Stimulated activated CD4-positive, alpha-beta T cell treated with anti-CD3 and anti-CD28 coated beads, Interleukin-4, amount 100 ng/mL, for 4 hours (primary cell): Measurements from ENCODE around the gene STK35.

ENCODE experiments used
- DNase-seq, 2 experiments: peaks; one replicate each; pipeline ENCODE4 v3.0.0-alpha.2; 2020

STK35 gene

DNA sequence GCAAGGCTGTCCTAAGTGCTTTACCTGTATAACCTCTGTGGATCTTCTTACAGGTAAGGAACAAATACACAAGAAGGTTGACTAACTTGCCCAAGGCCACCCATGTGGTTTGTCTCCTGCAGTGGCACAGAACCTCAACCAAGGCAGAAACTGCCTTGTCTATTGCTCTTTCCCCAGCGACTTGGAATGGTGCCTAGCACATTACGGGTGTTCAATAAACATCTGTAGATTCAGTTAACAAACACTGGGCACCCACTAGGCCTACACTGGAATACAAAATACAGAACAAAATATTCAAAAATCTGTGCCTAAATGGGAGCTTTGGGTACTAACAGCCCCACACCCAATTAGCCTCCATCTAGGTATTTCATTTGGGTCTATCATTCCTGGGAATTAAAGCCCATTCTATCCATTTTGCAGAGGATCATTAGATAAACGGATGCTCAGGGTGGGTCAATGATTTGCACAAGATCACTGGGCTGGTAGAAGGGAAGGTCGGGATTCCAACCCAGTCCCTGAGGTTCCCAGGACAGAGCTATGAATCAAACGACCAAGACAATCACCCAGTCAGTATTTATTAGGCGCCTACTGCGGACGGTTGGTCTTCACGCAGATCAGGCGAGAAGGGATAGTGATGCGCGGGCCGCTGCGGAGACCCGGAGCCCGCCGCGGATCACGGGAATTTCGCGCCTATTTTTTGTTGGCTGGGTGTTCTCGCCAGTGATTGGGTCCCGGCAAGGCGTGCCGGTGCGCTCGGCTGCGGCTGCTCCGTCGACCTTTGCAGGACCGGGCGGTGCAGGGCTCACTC is at the start of gene STK35:
STK35 (plus strand) TSS at position 771 of the 808 bp plus-strand sequence. CDS start 55 bp downstream, outside the sequence.
- peak; percentile 50 to 66 for DNase-seq

DNA sequence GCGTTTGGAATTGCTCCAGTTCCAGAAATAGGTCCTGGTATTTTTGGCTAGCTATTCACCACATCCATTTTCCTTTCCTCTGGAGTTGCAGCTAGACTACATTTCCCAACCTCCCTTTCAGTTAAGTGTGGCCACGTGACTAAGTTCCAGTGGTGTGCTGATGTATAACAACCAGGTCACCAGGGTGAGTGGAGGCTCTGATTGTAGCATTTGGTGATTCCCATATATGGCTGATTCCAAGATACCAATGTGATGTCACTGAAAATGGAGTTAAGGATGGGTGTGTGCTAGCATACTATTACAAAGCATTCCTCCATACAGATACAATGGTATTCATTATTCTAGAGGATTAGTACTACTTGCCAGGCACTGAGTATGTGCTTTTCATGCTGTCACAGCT is 49.7 kb upstream of the STK35 start:
- no peak for DNase-seq

DNA sequence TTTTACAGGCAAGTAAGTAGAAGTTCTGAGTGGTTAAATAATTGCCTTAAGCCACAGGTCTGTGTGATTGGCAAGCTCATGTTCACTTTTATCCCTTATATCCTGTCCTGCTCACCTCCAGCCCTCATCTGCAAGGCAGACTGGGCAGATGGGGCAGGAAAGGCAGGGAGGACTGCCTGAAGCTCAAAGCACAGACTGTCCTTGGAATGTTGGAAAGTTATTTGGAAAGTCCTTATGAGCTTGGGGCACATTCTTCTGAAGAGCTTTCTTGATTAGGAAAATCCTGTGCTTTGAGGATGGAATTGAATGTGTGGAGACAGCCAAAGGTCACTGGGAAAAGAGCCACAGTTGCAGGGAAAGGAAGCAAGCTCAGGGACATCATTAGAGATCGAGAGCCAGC is 48.9 kb upstream of the STK35 start:
- DNase-seq: no peak

DNA sequence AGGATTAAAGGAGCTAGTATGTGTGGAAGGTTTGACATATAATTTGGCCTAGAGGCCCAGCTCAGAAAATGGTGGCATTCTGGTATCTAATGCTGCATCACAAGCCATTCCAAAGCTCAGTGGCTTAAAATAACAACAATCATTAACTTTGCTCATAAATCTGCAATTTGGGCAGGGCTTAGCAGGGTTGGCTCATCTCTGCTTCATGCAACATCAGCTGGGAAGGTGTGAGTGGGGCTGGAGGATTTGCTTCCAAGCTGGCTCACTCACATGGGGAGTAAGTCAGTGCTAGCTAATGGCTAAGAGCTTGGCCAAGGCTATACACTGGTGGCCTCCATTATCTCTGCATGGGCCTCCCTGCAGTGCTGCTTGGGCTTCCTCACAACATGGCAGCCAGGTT is 48.0 kb upstream of the STK35 start:
- DNase-seq: no peak

DNA sequence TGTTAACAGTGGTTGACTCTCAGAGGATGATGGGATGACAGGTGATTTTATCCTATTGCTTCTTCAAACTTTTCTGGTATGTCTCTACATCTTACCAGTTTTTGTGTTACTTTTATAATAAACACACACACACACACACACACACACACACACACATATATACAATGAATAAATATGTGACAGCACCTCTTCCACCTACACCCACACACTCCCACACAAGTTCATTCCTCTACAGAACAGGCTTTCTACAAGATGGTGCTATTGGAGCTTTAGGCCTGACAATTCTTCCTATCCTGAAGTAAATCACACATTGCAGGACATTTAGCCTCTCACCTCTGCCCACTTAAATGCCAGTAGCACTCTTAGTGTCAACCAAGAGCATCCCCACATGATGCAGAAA is 46.7 kb upstream of the STK35 start:
- no peak for DNase-seq

DNA sequence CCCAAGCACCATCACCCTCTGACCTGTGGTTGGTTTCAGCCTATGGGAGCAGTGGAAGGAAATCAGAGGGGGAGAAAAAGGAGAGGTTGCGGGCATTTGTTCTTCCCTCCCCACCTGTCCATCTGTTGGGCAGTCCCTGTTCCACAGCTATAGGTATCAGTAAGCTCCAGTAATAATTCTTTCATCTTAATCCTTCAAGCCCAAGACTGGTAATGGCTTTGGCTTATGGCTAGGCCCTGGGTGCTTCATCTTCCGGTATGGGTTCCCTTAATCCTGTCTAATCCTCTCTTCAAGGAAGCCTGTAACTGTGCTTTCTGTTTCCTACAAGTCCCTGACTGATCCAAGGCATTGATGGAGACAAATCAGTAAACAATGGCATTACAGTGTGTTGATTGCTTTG is 42.2 kb upstream of the STK35 start:
- no peak for DNase-seq

DNA sequence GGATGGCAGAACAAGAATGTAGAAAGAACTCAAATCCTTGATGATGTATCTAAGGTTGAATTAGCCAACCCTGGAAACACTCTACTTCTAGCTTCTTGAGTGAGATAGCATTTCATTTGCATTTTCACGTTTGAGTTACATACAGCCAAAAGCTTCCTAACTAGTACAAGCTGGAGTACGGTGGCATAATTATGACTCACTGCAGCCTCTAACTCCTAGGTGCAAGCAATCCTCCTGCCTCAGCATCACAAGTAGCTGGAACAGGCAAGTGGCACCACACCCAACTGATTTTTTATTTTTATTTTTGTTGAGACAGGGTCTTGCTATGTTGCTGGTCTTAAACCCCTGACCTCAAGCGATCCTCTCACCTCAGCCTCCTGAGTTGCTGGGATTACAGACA is 36.5 kb upstream of the STK35 start:
- DNase-seq: no peak

DNA sequence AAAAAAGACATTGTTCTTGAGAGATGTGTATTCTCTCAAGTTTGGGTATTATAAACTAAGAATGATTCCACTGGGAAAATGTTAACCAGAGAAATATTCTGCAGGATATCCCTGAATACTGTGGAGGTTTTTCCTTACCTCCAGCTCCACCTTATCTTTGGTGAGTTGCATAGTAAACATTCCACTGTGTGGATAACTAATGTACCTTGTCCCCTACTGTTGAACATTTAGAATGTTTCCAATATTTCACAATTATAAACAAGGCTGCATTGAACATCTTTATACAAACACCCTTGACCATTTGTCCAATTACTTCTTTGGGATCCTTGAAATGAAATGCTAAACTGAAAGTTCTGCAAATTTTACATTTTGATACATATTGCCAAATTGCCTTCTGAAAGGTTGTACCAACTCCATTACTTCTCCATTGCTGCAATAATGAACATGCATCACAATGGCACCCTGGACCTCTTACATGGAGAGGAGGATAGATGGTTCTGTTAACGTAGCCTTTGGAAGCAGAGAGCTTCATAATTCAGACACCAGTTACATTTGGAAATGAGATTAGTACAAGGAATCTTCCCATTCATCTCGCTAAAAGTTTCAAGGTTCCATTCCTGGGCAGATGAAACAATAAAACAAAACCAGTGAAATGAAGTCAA is 35.0 kb upstream of the STK35 start:
- no peak for DNase-seq

DNA sequence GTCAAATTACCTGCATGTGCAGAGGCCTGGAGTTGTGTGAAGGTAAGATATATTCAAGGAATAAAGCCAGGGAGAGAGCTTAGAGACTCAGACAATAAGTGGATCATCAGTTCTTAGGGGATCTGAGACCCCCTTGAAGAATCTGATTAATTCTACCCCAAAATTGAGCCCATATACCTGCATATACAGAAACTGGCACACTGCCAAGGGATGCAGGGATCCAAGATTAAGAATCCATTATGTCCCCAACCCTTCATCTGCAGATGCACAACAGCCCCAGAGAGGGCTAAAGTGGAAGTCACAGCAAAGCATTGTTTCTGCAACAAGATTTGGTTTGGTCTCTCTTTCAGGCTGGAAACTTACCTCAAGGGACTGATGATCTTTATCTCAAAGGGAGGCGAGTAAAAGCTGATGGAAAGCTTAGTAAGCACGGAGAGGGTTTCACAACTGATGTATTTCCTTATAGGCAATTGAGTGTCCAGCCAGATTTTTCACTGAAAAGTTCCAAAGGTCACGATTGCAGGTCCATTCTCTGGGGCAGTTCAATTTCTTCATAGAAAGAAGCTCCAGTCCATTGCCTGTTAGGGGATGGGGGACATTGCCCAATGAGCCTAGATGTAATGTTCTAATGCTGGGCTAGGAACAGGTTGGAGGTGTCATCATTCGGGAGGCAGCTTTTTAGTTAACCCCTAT is 20.9 kb upstream of the STK35 start:
- no peak for DNase-seq

DNA sequence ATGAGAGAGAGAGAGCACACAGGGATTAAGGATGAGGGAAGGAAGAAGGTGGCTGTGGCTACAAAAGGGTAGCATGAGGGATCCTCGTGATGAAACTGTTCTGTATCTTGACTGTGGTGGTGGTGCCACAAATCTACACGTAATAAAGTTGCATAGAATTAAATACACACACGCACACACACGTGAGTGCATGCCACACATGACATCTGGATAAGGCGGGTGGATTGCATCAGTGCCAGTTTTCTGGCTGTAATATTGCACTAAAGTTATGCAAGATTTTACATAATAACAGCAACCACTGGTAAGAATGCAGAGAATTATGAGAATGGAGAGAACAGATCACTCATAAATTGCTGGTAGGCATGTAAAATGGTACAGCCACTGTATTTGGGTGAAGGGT is 16.9 kb upstream of the STK35 start:
- DNase-seq: no peak

DNA sequence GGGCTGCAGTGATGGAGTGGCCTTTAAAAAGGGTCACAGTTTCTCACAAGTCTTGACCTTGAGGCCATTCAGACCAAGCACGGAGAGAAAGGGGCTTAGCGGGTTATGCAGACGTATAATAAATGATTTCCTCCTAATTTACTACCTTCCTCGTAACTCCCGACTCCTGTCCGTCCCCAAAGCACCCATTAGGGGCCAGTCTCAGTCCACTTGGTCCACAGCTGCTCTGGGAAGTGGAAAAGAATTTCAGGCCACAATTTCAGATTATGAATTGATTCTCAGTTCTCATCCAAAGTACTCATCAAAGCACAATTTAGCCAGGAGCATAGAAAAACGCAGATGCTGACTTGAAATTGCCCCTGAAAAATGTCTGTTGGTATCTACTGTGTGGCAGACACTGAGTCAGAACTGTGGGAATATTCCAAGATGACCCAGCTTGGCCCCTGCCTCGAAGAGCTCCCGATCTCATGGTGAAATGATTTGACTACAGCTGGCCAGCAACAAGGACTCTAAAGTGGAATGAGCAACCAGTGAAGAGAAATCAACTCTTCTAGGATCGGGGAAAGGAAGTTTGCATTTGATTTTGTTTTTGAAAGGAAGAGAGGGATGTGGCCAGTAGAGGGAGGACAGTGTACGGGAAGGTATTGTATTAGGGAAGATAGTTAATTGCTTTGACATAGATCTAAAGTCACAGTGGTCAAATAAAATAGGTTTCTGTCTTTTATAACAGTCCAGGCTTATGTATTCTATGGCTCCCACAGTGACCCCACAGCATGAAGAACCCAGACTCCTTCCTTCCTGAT is 15.2 kb upstream of the STK35 start:
- DNase-seq: no peak

DNA sequence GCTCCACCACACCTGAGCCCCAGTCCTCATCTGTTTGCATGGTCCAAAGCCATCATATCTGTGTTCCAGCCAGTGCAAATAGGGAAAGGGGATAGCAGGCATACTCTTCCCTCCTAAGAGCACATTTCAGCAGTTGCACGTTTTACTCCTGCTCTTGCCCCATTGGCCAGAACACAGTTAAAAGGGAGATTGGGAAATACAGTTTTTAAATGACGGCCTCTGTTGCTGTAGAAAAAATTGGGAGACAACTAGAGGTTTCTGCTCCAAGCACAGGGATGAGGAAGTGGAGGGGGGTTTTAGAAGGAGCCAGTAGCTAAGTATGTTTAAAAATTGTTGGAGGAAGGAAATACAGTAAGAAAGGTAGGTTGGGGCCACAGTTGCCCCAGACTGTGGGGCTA is 14.6 kb upstream of the STK35 start:
- DNase-seq: no peak

DNA sequence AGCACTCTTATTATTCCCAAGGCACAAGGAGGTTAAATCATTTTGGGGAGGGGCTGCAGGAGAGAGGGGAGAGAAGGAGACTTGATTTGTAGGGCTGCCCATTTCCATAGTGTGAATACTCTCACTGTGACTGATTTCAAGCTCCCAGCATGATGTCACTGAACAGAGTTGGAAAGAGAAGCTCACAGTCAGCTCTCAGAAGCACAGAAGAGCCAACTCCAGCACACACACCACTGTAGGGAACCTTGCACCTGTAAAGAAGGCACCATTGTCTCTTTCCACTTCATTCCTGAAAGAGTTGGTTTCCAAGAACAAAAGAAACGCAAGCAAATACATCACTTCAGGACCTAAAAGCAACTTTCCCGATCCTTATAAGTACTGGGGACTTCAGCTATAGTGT is 12.7 kb upstream of the STK35 start:
- DNase-seq: no peak

DNA sequence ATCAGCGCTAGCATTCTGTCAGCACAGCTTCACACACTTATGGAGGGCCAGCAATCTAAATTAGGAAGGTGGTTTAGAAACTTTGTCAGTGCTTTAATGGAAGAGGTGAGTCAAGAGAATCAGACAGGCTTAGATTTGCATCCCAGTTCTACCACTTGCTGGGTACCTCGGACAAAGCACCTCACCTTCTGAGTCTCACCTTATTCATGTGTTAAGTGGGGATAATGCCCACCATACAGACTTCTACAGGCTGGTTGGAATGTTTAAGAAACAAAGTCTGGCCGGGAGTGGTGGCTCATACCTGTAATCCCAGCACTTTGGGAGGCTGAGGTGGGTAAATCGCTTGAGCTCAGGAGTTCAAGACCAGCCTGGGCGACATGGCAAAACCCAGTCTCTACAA is 12.2 kb upstream of the STK35 start:
- DNase-seq: no peak

DNA sequence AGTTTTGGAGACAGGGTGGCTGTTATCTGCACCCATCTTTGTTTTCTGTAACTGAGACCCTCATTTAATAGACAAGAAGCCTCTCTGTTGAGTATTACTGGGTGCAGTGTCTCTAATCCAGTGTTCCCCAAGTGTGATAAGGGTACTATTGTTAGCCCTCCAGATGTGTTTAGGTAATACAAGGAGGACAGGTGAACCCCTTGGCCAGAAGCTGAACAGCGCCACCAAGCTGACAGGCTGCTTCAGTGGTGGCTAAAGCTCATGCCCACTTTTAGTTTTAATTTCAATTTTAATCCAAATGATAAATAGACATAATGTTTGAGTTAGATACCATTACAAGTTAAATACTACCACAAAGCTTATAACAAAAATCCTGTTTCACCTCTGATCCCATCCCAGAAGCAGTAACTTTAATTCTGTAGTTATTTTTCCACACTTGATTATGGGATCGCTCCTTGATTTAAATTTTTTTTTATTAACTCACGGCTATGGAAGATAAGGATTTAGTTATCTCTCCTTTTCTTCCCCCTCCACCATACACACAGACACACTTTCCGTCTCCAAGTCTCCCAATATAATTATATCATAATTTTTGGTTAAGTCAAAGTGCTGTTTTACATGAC is 8.4 kb upstream of the STK35 start:
- DNase-seq: no peak

DNA sequence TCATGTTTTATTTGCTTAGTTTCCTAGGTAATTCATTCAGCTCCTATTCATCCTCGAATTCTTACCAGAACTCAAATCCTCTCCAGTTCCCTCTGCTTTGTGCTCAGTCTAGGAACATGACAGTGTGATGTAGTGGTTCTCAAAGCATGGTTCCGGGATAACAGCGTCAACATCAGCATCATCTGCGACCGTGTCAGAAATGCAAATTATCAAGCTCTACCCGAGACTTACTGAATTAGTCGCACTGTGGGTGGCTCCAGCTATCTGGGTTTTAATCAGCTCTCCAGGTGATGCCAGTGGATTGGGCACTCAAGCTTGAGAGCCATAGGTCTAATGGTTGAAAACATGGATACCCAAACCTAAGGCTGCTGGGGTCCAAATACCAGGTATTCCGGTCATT is 7.7 kb upstream of the STK35 start:
- DNase-seq: no peak

DNA sequence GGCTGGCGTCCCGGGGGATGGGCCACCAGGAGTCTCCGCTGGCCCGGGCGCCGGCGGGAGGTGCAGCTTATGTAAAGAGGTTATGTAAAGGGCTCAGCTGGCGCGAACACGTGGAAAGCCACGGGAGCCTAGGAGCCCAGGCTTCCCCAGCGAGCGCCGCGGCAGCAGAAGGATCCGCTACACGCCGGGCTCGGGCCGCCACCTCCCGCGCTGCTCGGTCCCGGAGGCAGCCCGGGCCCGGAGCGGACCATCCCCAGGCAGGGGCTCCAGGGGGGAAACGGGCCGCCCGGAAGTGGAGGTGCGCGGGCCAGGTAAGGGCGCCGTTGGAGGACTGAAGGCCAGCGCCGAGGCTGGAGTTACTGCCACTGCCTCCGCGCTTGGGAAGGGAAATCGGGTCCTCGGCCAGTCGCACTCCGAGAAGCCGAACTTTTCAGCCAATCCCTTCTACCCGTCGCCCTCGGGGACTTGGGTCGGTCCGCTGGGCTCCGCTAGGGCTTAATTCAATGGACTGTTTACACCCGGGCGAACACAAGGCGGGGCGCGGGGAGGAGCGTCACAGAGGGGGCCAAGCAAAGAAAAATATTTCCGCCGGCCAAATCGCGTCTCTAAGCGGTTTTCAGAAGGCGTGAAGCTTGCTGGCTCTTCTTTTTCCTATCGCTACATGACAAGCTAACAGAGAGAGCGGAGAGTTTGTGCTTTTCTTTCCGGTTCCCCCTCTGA is 398 bp downstream of the STK35 start:
- DNase-seq: peak; percentile 83 to 87

DNA sequence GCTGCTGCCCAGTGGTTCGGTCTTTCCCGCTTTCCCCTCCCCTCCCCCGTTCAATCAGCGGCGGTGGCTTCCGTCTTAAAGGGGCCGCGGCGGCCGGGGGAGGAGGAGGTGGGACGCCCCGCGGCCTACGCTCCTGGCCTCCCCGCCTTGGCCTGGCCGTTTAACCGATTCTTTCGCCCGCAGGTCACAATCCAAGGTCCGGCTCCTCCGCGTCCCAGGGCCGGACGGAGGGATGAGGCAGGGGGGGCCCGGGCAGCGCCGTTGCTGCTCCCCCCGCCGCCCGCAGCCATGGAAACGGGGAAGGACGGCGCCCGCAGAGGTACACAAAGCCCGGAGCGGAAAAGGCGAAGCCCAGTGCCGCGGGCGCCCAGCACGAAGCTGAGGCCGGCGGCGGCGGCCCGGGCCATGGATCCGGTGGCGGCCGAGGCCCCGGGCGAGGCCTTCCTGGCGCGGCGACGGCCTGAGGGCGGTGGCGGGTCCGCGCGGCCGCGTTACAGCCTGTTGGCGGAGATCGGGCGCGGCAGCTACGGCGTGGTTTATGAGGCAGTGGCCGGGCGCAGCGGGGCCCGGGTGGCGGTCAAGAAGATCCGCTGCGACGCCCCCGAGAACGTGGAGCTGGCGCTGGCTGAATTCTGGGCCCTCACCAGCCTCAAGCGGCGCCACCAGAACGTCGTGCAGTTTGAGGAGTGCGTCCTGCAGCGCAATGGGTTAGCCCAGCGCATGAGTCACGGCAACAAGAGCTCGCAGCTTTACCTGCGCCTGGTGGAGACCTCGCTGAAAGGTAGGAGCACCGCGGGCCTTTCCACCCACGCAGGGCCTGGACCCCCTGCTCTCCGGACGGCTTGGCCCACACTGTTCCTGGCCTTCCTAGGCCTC is 1.2 kb downstream of the STK35 start:
- DNase-seq: peak; percentile 75 to 80

DNA sequence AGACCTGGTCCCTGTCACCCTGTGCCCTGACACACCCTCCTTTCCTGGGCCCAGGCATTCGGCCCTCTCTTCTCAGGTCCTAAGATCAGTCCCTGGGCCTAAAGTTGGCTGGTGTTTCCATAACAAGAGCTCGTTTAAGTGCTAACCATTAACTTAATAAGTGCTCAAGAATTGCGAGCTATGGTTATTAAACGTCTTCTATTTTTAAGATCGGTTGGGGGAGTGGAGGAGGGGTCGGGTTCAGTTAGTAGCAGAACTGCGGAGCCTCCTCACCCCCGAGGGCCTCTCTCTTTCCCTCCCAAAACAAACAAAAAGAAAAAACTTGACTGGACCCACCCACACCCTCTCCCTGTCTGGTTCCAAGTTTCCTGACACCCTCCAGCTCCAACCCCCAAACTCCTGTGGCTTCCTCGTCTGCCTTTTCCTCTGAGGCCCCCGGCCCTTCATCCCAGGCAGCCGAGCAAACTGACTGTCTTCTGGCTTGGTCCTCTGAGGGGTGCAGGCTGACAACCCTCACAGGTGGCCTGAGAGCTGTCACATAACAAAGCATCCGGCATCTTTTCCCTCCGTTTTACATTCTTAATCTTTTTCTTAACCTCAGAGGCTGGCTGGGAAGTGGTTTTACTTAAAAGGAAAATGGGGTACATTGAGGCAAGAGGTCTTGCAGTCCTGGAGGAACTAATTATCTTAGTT is 2.0 kb downstream of the STK35 start:
- no peak for DNase-seq

DNA sequence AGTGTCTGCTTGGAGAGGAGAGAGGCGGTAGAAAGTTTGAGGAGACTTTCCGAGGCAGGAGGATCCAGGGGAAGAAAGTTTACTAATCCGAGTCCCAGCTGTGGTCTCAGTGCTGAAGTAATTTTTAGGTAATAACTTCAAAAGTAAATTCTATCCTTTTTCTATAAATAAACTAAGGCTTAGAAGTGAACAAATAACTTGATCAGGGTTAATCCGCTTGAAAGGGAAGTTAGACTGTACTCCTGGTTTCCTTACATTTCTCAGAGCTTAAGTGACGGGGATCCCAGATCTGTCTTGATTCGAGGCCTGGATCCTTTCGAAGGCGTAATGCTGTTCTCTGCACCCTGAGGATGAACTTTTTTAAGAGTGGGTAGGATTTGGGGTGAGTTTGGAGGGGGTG is 2.6 kb downstream of the STK35 start:
- no peak for DNase-seq
